Measurements from ENCODE around the gene CENPP.

CENPP gene

GRCh38 chr9:92484563-92484962, 158.8 kb downstream of the CENPP start:
- H3K4me3 ChIP-seq (ENCODE audit: low read depth, low read length), result no peak overlapping the region
- TF ChIP-seq CTCF (conservative IDR thresholded peaks at IDR 0.05; ENCODE audit: low read depth, low read length), result no peak
- DNase-seq (ENCODE audit: low read depth), result no peak

- no peak overlapping the region for H3K4me3 ChIP-seq (ENCODE audit: low read depth, low read length)
- DNase-seq (ENCODE audit: low read depth), result peak; percentile 33
- no peak for TF ChIP-seq CTCF (conservative IDR thresholded peaks at IDR 0.05; ENCODE audit: low read depth, low read length)
Observed at GRCh38 chr9:92486371-92486770, 160.6 kb downstream of the CENPP start.

- H3K4me3 ChIP-seq (ENCODE audit: low read depth, low read length), result no peak overlapping the region
- no peak for DNase-seq (ENCODE audit: low read depth)
- TF ChIP-seq CTCF (conservative IDR thresholded peaks at IDR 0.05; ENCODE audit: low read depth, low read length), result no peak
Observed at GRCh38 chr9:92488681-92489550, 163.2 kb downstream of the CENPP start.

GRCh38 chr9:92492781-92493401, 167.1 kb downstream of the CENPP start:
- no peak for TF ChIP-seq CTCF (conservative IDR thresholded peaks at IDR 0.05; ENCODE audit: low read depth, low read length)
- H3K4me3 ChIP-seq (ENCODE audit: low read depth, low read length), result no peak overlapping the region
- DNase-seq (ENCODE audit: low read depth), result no peak

- no peak overlapping the region for H3K4me3 ChIP-seq (ENCODE audit: low read depth, low read length)
- no peak for DNase-seq (ENCODE audit: low read depth)
- TF ChIP-seq CTCF (conservative IDR thresholded peaks at IDR 0.05; ENCODE audit: low read depth, low read length), result no peak
Observed at GRCh38 chr9:92493749-92494387, 168.1 kb downstream of the CENPP start.

GRCh38 chr9:92494856-92495255, 169.1 kb downstream of the CENPP start:
- no peak for TF ChIP-seq CTCF (conservative IDR thresholded peaks at IDR 0.05; ENCODE audit: low read depth, low read length)
- no peak for DNase-seq (ENCODE audit: low read depth)
- no peak overlapping the region for H3K4me3 ChIP-seq (ENCODE audit: low read depth, low read length)
